Common myeloid progenitor, CD34-positive (primary cell): ENCODE measurements around the gene WASF2.

Experiments used
- CTCF ChIA-PET: fragments of 350-600 bp; sonication (Branson Sonifier 250); formaldehyde crosslinking; loops from one replicate; lab custom pipeline; 2021; ENCODE audit warnings: antibody characterized with exemption; lab: Charles Lee
- POLR2A ChIA-PET: fragments of 350-600 bp; sonication (Branson Sonifier 250); formaldehyde crosslinking; loops from one replicate; lab custom pipeline; 2021; ENCODE audit warnings: antibody characterized with exemption; lab: Charles Lee
- DNase-seq, 3 donors: peaks; one replicate each; pipeline versions ENCODE4 v3.0.0 to v3.0.0-alpha.2; 2013
- H3K27ac ChIP-seq, 2 experiments: 1 replicate in 1 of 2; 2 replicates in 1 of 2; pipeline ENCODE4 v1.7.0; 2013; ENCODE audit warnings: inconsistent platforms in 2 of 2, low read length in 2 of 2, mild to moderate bottlenecking in 2 of 2, low read depth in 1 of 2, moderate library complexity in 1 of 2; ENCODE audit not compliant: severe bottlenecking in 2 of 2, insufficient read depth in 1 of 2, poor library complexity in 1 of 2
- H3K27me3 ChIP-seq, 5 experiments: replicated peaks in 2 of 5; 1 replicate in 3 of 5; 2 replicates in 2 of 5; pipeline versions ENCODE4 v1.6.1 to v1.7.0; 2013; ENCODE audit warnings: low read length in 4 of 5, mild to moderate bottlenecking in 2 of 5, moderate library complexity in 2 of 5, inconsistent platforms in 1 of 5; ENCODE audit not compliant: insufficient read depth in 5 of 5, control insufficient read depth in 4 of 5
- H3K36me3 ChIP-seq, 4 experiments: 1 replicate in 2 of 4; 2 replicates in 2 of 4; pipeline versions ENCODE4 v1.6.1 to v1.7.0; 2013; ENCODE audit warnings: low read length in 3 of 4, control low read depth in 1 of 4, mild to moderate bottlenecking in 1 of 4; ENCODE audit not compliant: control insufficient read depth in 4 of 4, insufficient read depth in 4 of 4
- H3K4me1 ChIP-seq, 4 experiments: 1 replicate in 3 of 4; 2 replicates in 1 of 4; pipeline versions ENCODE4 v1.6.1 to v1.7.1; 2013; ENCODE audit warnings: low read length in 3 of 4, mild to moderate bottlenecking in 3 of 4, control low read depth in 1 of 4, inconsistent platforms in 1 of 4, moderate library complexity in 1 of 4; ENCODE audit not compliant: control insufficient read depth in 4 of 4, insufficient read depth in 4 of 4; ENCODE audit errors: control extremely low read depth in 1 of 4
- H3K4me3 ChIP-seq, 7 experiments: 1 replicate in 4 of 7; 2 replicates in 3 of 7; pipeline versions ENCODE4 v1.5.1 to v1.7.0; 2013; ENCODE audit warnings: mild to moderate bottlenecking in 7 of 7, low read length in 6 of 7, moderate library complexity in 6 of 7, inconsistent platforms in 2 of 7, low read depth in 2 of 7, control low read depth in 1 of 7; ENCODE audit not compliant: insufficient read depth in 4 of 7, control insufficient read depth in 1 of 7; ENCODE audit errors: extremely low read depth in 1 of 7
- H3K9me3 ChIP-seq, 5 experiments: 1 replicate in 4 of 5; 2 replicates in 1 of 5; pipeline versions ENCODE4 v1.6.1 to v1.7.1; 2013; ENCODE audit warnings: low read length in 4 of 5, mild to moderate bottlenecking in 2 of 5, inconsistent platforms in 1 of 5, low read depth in 1 of 5, moderate library complexity in 1 of 5; ENCODE audit not compliant: control insufficient read depth in 4 of 5, insufficient read depth in 2 of 5; ENCODE audit errors: control extremely low read depth in 1 of 5
- WGBS: methylation state at CpG from one replicate; pipeline ENCODE4 v1.1.5; 2013; ENCODE audit not compliant: insufficient coverage; 5-methylcytosine and 5-hydroxymethylcytosine counted together

WASF2 gene

DNA sequence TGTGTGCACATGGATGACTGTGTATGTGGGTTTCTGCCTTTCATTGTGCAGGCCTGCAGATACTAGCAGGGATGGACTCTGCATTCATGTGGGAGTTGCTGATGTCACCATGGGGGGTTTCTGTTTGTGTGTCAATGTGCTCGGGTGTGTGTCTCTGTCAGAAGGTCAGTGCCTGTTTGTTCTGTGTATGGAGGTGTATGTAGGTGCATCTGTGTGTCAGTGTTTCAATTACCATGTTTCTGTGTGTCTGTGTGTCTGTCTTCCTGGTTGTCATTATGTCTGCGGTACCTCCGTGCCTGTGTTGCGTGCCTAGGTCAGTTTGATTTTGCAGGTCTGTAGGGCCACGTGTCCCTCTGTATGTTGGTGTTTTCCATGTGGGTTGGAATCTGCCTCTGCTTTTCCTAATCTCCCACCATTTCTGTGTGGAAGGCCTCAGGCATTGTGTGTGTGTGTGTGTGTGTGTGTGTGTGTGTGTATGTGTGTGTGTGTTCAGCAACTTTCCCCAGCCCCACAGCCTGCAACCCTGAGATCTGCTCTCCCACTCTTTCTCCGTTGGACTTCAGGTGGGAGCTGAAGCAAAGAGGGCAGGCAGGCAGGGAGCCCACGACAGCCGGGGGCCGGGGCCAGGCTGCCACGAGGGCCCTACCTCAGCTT lies 36.7 kb upstream of the WASF2 start:
- no peaks in the 10 kb centered on the region for H3K27me3 ChIP-seq
- CTCF ChIA-PET = interaction anchor here (0.6 to 4.1 kb wide), 11 partner anchors 13 to 225 kb away, joined by 3 to 28 read pairs (median 3); no protein-coding TSS in a partner anchor
- H3K9me3 ChIP-seq = no peaks in the 10 kb centered on the region
- H3K4me1 ChIP-seq = peaks cover 12 to 81% (median 75%) of the 10 kb centered on the region in 4 experiments
- H3K4me3 ChIP-seq = peak overlapping the region in 6 of 7 experiments; percentile 9 to 76 (median 67)
- POLR2A ChIA-PET = interaction anchor here (1.6 to 2.5 kb wide), 3 partner anchors 10 to 36 kb away, joined by 3 to 7 read pairs (median 5); partner anchors contain the start of gene WASF2
- H3K36me3 ChIP-seq = no peaks in the 10 kb centered on the region
- peak overlapping the region in 1 of 2 experiments; percentile 78 for H3K27ac ChIP-seq
- 4% methylated on average over 4 of the region's 10 CpGs for WGBS
- DNase-seq = peak in 1 of 3 donors; percentile 49

DNA sequence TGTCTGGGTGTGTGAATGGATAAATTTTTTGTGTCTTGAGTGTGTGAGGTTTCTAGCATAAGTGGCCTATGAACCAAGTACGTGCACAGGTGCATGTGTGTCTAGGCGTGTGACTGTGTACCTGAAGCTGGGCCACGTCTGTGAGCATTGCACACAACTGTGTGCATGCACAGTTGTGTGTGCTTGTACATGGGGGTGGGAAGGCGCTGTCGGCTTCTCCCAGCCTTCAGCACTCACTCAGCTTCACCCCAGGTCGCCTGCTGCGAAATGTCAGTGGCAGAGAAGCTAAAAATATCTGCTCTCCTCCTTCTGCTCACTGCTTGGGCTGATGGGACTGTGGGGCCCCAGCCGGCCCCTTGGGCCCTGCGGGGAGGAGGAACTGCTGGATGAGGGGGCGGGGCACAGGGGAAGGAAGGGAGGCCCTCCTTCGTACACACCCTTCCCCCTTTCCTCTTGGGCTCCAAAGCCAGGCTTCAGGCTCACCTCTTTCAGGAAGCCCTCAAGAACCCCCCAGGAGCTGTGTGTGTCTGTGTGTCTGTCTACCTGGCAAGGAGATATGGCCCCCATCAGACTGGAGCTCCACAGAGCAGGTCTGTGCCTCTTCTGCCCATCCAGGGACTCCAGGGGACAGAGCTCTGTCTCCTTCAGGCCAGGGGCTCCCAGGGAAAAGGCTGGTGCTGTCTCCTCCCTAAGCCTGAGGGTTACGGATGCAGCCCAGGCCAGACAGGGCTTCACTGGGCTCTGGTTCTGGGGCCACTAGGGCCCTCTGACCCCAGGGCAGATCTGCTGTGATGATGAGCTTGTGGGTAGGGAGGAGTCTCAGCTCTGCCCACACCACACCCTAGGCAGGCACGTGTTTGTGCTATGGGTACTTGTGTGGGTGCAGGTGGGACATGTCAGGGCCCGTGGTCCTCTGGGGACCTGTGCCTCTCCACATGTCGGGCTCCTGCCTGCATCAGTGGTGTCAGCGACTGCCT lies 35.6 kb upstream of the WASF2 start:
- CTCF ChIA-PET = interaction anchor here (0.7 to 4.1 kb wide), 15 partner anchors 13 to 223 kb away, joined by 3 to 28 read pairs (median 3); no protein-coding TSS in a partner anchor
- H3K4me1 ChIP-seq = peaks cover 13 to 90% (median 86%) of the 10 kb centered on the region in 4 experiments
- peak overlapping the region; percentile 40 to 78 for H3K27ac ChIP-seq
- 34% methylated on average over 5 of the region's 16 CpGs for WGBS
- H3K27me3 ChIP-seq = no peaks in the 10 kb centered on the region
- H3K9me3 ChIP-seq = no peaks in the 10 kb centered on the region
- no peaks in the 10 kb centered on the region for H3K36me3 ChIP-seq
- peak; percentile 52 to 80 (median 74) for DNase-seq
- POLR2A ChIA-PET = interaction anchor here (1.6 to 2.5 kb wide), 2 partner anchors 9 to 30 kb away, joined by 3 to 7 read pairs; no protein-coding TSS in a partner anchor
- peak overlapping the region; percentile 23 to 76 (median 67) for H3K4me3 ChIP-seq

DNA sequence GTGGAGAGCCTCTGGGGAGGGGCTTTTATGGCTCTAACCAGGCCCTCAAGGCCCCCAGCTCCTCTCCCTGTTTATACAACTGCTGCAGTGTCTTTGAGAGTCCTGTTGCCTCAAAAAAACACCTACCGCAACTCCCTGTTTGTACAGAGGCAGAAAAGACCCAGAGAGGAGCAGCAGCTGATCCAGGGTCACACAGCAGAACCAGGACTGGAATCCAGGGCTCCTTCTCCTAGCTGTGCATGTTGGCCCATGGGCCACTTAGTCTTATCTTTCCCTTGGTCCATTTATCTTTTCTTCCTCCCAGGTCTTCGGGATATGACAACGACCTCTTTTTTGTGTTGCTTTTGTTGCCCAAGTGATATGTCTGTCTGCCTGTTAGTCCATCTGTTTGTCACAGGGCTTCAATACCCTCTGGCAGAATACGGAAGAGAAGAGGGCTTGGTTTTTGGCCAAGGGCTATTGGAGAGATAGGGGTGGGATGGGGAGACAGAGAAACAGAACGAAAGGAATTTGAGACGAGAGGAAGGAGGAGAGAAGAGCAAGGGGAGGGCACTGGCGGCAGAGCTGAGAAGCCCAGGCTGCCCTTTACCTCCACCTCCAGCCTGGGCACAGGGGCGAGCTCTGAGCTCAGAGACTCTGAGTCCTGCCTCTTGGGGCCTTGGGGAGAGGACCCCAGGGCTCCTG lies 33.5 kb upstream of the WASF2 start:
- Histone ChIP-seq H3K9me3 (no peaks in the 10 kb centered on the region), H3K4me3 (no peak overlapping the region), H3K36me3 (no peaks in the 10 kb centered on the region), H3K27me3 (no peaks in the 10 kb centered on the region), H3K4me1 (peaks cover 13 to 93% (median 83%) of the 10 kb centered on the region in 4 experiments), H3K27ac (no peak overlapping the region)
- CTCF ChIA-PET = interaction anchor here (0.7 to 4.1 kb wide), 11 partner anchors 10 to 223 kb away, joined by 3 to 28 read pairs (median 4); no protein-coding TSS in a partner anchor
- DNase-seq = no peak
- 86% methylated on average over 2 of the region's 8 CpGs for WGBS
- POLR2A ChIA-PET = no interaction called here

GRCh38 chr1:27522432-27523336 lies 32.7 kb upstream of the WASF2 start:
- H3K27me3 ChIP-seq = no peaks in the 10 kb centered on the region
- 55% methylated on average over 22 of the region's 31 CpGs for WGBS
- H3K4me1 ChIP-seq = peaks cover 13 to 85% (median 76%) of the 10 kb centered on the region in 4 experiments
- peak in 2 of 3 donors; percentile 62 to 74 for DNase-seq
- H3K27ac ChIP-seq = no peak overlapping the region
- H3K9me3 ChIP-seq = no peaks in the 10 kb centered on the region
- H3K36me3 ChIP-seq = no peaks in the 10 kb centered on the region
- POLR2A ChIA-PET = no interaction called here
- CTCF ChIA-PET = interaction anchor here (0.7 to 4.1 kb wide), 12 partner anchors 10 to 108 kb away, joined by 3 to 28 read pairs (median 4); no protein-coding TSS in a partner anchor
- H3K4me3 ChIP-seq = peak overlapping the region in 2 of 7 experiments; percentile 7 to 29

DNA sequence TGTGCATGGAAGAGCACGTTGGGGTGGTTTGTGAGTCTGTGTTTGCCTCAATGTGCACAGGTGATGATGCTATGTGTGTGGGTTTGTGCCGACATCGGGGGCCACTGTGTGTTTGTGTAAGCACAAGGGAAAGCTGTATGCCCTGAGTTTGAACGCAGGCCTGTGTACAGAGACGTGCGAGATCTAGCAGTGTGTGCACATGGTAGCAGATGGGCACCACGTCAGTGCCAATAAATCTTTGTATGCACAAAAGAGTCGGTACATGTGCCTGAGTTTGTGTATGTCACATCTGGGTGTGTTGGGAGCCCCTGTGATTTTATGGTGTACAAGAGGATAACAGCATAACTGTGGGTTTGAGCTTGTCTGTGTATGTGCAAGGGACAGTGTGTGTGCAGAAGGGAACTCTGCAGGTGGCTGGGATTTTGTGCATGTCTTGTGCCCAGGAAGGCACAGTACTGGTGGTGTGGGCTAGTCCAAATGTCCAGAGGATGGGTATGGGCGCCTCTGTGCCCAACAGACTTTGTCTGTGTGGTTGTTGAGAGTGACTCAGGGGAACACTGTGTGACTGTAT lies 32.0 kb upstream of the WASF2 start:
- POLR2A ChIA-PET = interaction anchor here (0.6 kb wide), 1 partner anchor 100 kb away, joined by 3 read pairs; no protein-coding TSS in a partner anchor
- H3K4me1 ChIP-seq = peaks cover 13 to 78% (median 68%) of the 10 kb centered on the region in 4 experiments
- H3K27ac ChIP-seq = peak overlapping the region in 1 of 2 experiments; percentile 17

More for the DNA sequence above, 32.0 kb upstream of the WASF2 start:
- CTCF ChIA-PET = interaction anchor here (0.7 to 2.3 kb wide), 5 partner anchors 12 to 119 kb away, joined by 3 to 9 read pairs (median 3); no protein-coding TSS in a partner anchor
- H3K9me3 ChIP-seq = no peaks in the 10 kb centered on the region
- H3K4me3 ChIP-seq = peak overlapping the region in 6 of 7 experiments; percentile 15 to 56 (median 34)
- DNase-seq = peak in 1 of 3 donors; percentile 46
- H3K27me3 ChIP-seq = no peaks in the 10 kb centered on the region
- 46% methylated on average over 9 of the region's 9 CpGs for WGBS
- H3K36me3 ChIP-seq = no peaks in the 10 kb centered on the region
